Astrocyte of the spinal cord (primary cell): ENCODE measurements around the gene GALNTL6.

Source experiments
- DNase-seq: peaks from one replicate; pipeline ENCODE4 v3.0.0; 2011; ENCODE audit warnings: low read depth, low spot score
- H3K4me3 ChIP-seq: 2 replicates; pipeline ENCODE4 v1.5.1; 2011; ENCODE audit warnings: low read depth, mild to moderate bottlenecking, low read length, moderate library complexity
- in situ Hi-C: cut with HindIII; loops from 2 replicates; pipeline ENCODE4 v1.10.0; 2017; ENCODE audit warnings: low sequenced_read_pairs
- TF ChIP-seq, protein P1 (sequence below): IDR thresholded peaks from 2 replicates; pipeline ENCODE4 v1.5.1; 2012; ENCODE audit warnings: low read depth, mild to moderate bottlenecking, low read length, inconsistent platforms

The GALNTL6 gene

DNA sequence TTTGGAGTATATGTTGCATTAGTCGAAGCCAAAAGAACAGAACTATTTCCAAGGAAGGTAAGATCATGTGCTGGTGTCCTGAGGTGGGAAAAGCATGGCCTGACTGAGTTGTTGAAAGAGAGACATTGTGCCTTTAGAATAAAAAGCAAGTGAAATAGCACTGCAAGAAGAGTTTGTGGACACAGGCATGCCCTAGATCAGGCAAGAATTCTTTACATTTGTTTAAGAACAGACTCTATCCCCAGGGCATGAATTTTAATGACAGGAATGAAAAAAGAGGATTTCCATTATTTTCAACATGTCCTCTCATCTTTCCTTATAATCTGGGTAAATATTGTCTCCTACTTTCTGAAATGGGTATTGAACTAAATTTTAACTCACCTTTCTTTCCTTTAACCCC, 839.2 kb downstream of the GALNTL6 start:
- no peak for DNase-seq
- TF ChIP-seq, protein P1, sequence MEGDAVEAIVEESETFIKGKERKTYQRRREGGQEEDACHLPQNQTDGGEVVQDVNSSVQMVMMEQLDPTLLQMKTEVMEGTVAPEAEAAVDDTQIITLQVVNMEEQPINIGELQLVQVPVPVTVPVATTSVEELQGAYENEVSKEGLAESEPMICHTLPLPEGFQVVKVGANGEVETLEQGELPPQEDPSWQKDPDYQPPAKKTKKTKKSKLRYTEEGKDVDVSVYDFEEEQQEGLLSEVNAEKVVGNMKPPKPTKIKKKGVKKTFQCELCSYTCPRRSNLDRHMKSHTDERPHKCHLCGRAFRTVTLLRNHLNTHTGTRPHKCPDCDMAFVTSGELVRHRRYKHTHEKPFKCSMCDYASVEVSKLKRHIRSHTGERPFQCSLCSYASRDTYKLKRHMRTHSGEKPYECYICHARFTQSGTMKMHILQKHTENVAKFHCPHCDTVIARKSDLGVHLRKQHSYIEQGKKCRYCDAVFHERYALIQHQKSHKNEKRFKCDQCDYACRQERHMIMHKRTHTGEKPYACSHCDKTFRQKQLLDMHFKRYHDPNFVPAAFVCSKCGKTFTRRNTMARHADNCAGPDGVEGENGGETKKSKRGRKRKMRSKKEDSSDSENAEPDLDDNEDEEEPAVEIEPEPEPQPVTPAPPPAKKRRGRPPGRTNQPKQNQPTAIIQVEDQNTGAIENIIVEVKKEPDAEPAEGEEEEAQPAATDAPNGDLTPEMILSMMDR: no peak
- H3K4me3 ChIP-seq: no peak overlapping the region
- in situ Hi-C loops: no loop called here

DNA sequence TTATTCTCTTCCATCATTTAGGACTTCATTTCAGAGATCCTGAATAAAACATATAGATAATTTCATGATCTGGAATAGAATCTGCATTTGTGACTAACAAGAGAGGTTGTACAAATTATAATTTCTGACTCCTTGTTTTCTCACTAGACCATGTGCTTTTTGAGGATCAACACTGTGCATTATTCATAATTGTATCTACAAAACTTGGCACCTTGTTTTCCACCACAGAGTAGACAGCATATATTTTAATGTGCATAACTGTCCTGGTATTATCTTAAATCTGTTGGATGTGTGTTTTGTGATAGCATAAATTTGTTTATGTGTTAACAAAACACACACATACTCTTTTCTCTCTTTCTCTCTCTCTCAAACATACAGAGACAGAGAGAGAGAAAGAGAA, 840.5 kb downstream of the GALNTL6 start:
- no peak for DNase-seq
- H3K4me3 ChIP-seq: no peak overlapping the region
- TF ChIP-seq, protein P1: no peak
- in situ Hi-C loops: no loop called here

DNA sequence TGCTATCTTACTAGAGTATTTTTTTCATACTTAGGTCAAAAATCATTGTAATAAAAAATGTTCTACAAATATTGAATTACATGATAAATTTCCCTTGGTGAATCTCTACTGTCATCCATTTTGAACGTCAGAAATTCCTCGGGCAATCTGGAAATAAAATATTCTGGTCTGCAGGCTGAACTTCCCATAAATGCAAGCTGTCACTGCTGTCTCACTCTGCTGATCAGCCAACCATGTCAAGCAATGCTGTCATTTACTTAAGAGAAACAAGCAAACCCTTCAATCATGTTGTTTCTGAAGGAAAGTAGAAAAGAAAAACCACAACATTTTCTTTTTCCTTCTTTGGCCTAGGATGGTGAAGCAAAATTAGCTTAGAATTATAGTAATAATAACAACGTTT, 841.3 kb downstream of the GALNTL6 start:
- in situ Hi-C loops: no loop called here
- H3K4me3 ChIP-seq: no peak overlapping the region
- TF ChIP-seq, protein P1: no peak
- no peak for DNase-seq

DNA sequence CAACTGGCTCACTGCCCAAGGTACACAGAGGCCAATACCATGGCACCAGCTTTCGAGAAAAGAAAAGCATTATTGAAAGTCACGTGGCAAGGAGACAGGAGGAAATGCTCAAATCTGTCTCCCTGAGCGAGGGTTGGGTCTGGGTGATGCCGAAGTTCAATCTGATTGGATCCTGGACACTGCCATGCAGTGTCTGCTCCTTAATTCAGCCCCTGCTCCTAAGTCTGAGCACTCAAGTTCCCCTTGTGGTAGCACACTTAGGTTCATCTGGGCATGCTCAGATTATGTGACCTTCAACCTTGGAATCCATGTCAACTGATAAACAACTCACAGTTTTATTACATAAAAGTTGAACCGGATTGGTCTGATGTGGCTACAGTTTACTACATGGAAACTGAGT, 842.9 kb downstream of the GALNTL6 start:
- TF ChIP-seq, protein P1: no peak
- no peak for DNase-seq
- H3K4me3 ChIP-seq: no peak overlapping the region
- in situ Hi-C loops: no loop called here

DNA sequence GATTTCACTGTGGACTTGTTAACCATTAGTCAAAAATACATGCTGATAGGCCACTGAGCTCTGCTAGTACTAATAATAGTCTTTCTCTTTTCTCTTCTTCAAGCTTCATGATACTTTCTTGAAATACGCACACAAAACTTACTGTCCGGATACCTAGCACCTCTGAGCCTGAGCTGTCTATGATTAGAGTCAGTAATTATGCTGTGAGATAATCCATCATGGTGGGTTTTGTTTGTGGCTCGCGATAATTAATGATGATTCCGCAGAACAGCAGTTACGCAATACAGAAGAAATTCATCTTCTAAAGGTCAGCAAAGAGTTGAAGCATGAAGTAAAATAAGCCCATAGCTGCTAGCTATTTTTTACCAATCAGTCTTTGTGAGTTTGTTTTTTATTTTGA, 843.9 kb downstream of the GALNTL6 start:
- DNase-seq: no peak
- in situ Hi-C loops: no loop called here
- TF ChIP-seq, protein P1: no peak
- H3K4me3 ChIP-seq: no peak overlapping the region

DNA sequence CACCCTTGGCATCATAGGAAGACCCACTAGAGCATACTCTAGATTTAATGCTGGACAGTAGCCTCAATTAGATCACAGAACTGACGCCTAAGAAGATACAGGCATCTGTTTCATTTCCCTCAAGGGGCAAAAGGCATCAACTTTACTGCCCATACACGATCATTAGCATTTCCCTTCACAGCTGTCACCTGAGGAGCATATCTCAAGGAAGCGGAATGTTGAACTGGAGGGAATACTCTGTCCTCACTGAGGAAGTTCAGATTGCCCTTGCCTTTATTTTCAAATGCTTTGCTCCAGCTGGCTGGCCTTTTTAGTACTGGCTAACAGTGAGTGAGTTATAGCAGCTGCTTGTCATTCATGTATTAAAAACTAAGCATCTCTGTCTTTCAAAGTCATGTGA, 847.0 kb downstream of the GALNTL6 start:
- in situ Hi-C loops: no loop called here
- no peak for DNase-seq
- H3K4me3 ChIP-seq: no peak overlapping the region
- TF ChIP-seq, protein P1: no peak

DNA sequence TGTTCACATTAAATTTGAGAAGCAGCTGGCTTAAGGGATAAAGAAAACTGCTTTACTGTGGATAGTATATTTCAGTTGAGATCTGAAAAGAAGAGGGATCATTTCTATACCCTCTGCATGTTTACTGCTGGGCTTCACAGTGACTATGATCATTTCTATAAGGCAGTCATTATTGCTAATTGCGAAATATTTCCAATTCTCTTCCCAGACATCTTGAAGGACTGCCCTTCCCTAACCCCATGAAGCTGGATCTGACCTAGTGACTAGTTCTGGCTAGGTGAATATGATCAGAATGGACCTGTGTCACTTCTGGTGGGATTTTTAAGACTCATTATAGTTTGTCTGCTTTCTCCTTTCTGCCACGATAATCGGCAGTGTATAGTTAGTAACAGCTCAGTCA, 848.9 kb downstream of the GALNTL6 start:
- no peak for DNase-seq
- in situ Hi-C loops: no loop called here
- TF ChIP-seq, protein P1: no peak
- H3K4me3 ChIP-seq: no peak overlapping the region
